ENCODE data around the gene CTSC. TPM values are rescaled to one million over a fixed set of nuclear protein-coding genes. Genes with fewer than 3 reads are reported as not detected.

Gene CTSC
- total RNA-seq, 5 donors from 2014 or later (not counting 1 experiment from before 2014, with no cell fraction given), result 42.7 to 64.5 (median 56.1) TPM

GRCh38 chr11:88301488-88302140 lies 35.9 kb downstream of the CTSC start:
- DNase-seq (peak in 14 of 35 experiments; percentile 0 to 56 (median 6)), ATAC-seq (replicated peaks in 1 of 4) (peak in 3 of 4 experiments; percentile 24 to 70 (median 52))
- Mint-ChIP-seq H3K4me1 (peaks cover 32 to 42% (median 37%) of the 10 kb centered on the region in 3 donors), H3K27me3 (no peaks in the 10 kb centered on the region), H3K27ac (peak overlapping the region; percentile 80 to 87), H3K36me3 (peaks cover 87% of the 10 kb centered on the region), H3K9me3 (no peaks in the 10 kb centered on the region), H3K4me3 (peak overlapping the region; percentile 36 to 65 (median 38))
- no peaks in the 10 kb centered on the region for H3K27me3 ChIP-seq (replicated peaks in 1 of 2; ENCODE audit: control insufficient read depth in 2 of 2, extremely low read depth in 1 of 2, insufficient read depth in 2 of 2, low read length in 1 of 2)
- H3K4me3 ChIP-seq (ENCODE audit: control insufficient read depth in 1 of 2, extremely low read depth in 1 of 2, low read length in 1 of 2), result no peak overlapping the region
- CTCF ChIA-PET, result no interaction called here
- POLR2A ChIA-PET, result interaction anchor here in 1 of 2 donors (0.6 kb wide), 1 partner anchor 112 kb away, joined by 6 read pairs; no protein-coding TSS in a partner anchor
- H3K36me3 ChIP-seq (ENCODE audit: control insufficient read depth in 2 of 2, extremely low read depth in 1 of 2, insufficient read depth in 1 of 2, low read length in 1 of 2), result peaks cover 0 to 52% of the 10 kb centered on the region in 2 donors
- peaks cover 0 to 13% of the 10 kb centered on the region in 2 experiments for H3K4me1 ChIP-seq (ENCODE audit: control insufficient read depth in 1 of 2, extremely low read depth in 1 of 2, insufficient read depth in 2 of 2, low read length in 2 of 2)
- H3K27ac ChIP-seq (ENCODE audit: low read length), result peak overlapping the region; percentile 27
- no peaks in the 10 kb centered on the region for H3K9me3 ChIP-seq
- 55% methylated on average over 4 of the region's 9 CpGs for WGBS (ENCODE audit: insufficient coverage)

GRCh38 chr11:88300888-88301487 lies 36.5 kb downstream of the CTSC start:
- ChIA-PET CTCF (no interaction called here), POLR2A (interaction anchor here in 1 of 2 donors (0.6 kb wide), 1 partner anchor 112 kb away, joined by 6 read pairs; no protein-coding TSS in a partner anchor)
- WGBS (ENCODE audit: insufficient coverage), result 88% methylated on average over 2 of the region's 3 CpGs
- H3K27me3 ChIP-seq (replicated peaks in 1 of 2; ENCODE audit: control insufficient read depth in 2 of 2, extremely low read depth in 1 of 2, insufficient read depth in 2 of 2, low read length in 1 of 2), result no peaks in the 10 kb centered on the region
- H3K27ac ChIP-seq (ENCODE audit: low read length), result peak overlapping the region; percentile 27
- H3K9me3 ChIP-seq, result no peaks in the 10 kb centered on the region
- H3K4me3 Mint-ChIP-seq, result peak overlapping the region; percentile 14 to 65 (median 38)
- peaks cover 85% of the 10 kb centered on the region for H3K36me3 Mint-ChIP-seq
- peaks cover 32 to 37% (median 35%) of the 10 kb centered on the region in 3 donors for H3K4me1 Mint-ChIP-seq
- ATAC-seq (replicated peaks in 1 of 4), result peak; percentile 31 to 58 (median 41)
- peaks cover 0 to 49% of the 10 kb centered on the region in 2 donors for H3K36me3 ChIP-seq (ENCODE audit: control insufficient read depth in 2 of 2, extremely low read depth in 1 of 2, insufficient read depth in 1 of 2, low read length in 1 of 2)
- peak in 1 of 35 experiments; percentile 41 for DNase-seq
- no peaks in the 10 kb centered on the region for H3K27me3 Mint-ChIP-seq
- peak overlapping the region; percentile 80 to 87 for H3K27ac Mint-ChIP-seq
- H3K4me3 ChIP-seq (ENCODE audit: control insufficient read depth in 1 of 2, extremely low read depth in 1 of 2, low read length in 1 of 2), result no peak overlapping the region
- peaks cover 0 to 13% of the 10 kb centered on the region in 2 experiments for H3K4me1 ChIP-seq (ENCODE audit: control insufficient read depth in 1 of 2, extremely low read depth in 1 of 2, insufficient read depth in 2 of 2, low read length in 2 of 2)
- H3K9me3 Mint-ChIP-seq, result no peaks in the 10 kb centered on the region

DNA sequence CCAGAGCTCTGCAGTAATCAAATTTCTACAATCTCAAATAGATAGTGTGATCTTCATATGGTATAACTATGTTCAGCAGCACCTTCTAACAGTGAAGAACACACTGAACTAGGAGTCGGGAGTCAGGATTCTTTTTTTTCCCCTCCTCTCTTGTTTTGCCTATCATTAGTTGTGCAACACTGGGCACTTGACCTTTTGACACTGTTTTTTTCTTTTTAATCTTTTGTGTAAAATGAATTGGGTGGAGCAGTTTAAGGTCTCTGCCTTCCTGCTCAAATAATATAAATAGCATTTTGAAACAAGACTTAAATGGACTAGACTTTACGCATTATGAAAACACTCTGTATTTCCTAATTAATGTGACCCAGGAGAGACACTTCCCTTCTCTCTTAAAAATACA lies 39.7 kb downstream of the CTSC start:
- Mint-ChIP-seq H3K27ac (no peak overlapping the region), H3K9me3 (no peaks in the 10 kb centered on the region), H3K4me1 (peaks cover 14 to 23% (median 18%) of the 10 kb centered on the region in 3 donors), H3K27me3 (no peaks in the 10 kb centered on the region), H3K36me3 (peaks cover 82% of the 10 kb centered on the region), H3K4me3 (no peak overlapping the region)
- CTCF ChIA-PET, result no interaction called here
- no peak overlapping the region for H3K4me3 ChIP-seq (ENCODE audit: control insufficient read depth in 1 of 2, extremely low read depth in 1 of 2, low read length in 1 of 2)
- no peak for ATAC-seq (replicated peaks in 1 of 4)
- peaks cover 5 to 52% of the 10 kb centered on the region in 2 donors for H3K36me3 ChIP-seq (ENCODE audit: control insufficient read depth in 2 of 2, extremely low read depth in 1 of 2, insufficient read depth in 1 of 2, low read length in 1 of 2)
- no peak for DNase-seq
- peaks cover 0 to 5% of the 10 kb centered on the region in 2 experiments for H3K4me1 ChIP-seq (ENCODE audit: control insufficient read depth in 1 of 2, extremely low read depth in 1 of 2, insufficient read depth in 2 of 2, low read length in 2 of 2)
- POLR2A ChIA-PET, result no interaction called here
- H3K27me3 ChIP-seq (replicated peaks in 1 of 2; ENCODE audit: control insufficient read depth in 2 of 2, extremely low read depth in 1 of 2, insufficient read depth in 2 of 2, low read length in 1 of 2), result no peaks in the 10 kb centered on the region
- no CpG with 5 or more reads among the region's 2 CpGs for WGBS (ENCODE audit: insufficient coverage)
- H3K27ac ChIP-seq (ENCODE audit: low read length), result no peak overlapping the region
- H3K9me3 ChIP-seq, result no peaks in the 10 kb centered on the region

DNA sequence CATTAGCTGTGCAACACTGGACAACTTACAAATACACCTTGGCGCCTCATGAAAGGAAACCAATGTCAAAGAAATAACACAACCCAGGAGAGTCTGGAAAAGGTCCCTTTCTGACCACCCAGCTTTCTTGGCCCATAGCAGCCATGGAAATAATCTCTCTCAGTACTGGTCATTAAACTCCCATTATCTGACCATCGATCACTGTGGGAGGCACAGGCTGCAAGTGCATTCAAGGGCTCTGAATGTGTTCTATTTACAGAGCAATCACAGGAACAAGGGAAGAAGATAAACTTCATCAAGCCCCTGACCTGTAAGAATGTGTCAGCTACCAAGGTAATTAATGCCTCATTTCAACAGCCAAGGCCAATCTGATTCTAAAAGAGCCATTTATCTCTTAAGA lies 40.1 kb downstream of the CTSC start:
- ChIA-PET POLR2A (no interaction called here), CTCF (no interaction called here)
- no peaks in the 10 kb centered on the region for H3K9me3 ChIP-seq
- no peaks in the 10 kb centered on the region for H3K27me3 ChIP-seq (replicated peaks in 1 of 2; ENCODE audit: control insufficient read depth in 2 of 2, extremely low read depth in 1 of 2, insufficient read depth in 2 of 2, low read length in 1 of 2)
- H3K27me3 Mint-ChIP-seq, result no peaks in the 10 kb centered on the region
- H3K36me3 Mint-ChIP-seq, result peaks cover 83% of the 10 kb centered on the region
- no peak overlapping the region for H3K4me3 ChIP-seq (ENCODE audit: control insufficient read depth in 1 of 2, extremely low read depth in 1 of 2, low read length in 1 of 2)
- H3K4me3 Mint-ChIP-seq, result no peak overlapping the region
- H3K4me1 Mint-ChIP-seq, result peaks cover 14 to 20% (median 15%) of the 10 kb centered on the region in 3 donors
- H3K4me1 ChIP-seq (ENCODE audit: control insufficient read depth in 1 of 2, extremely low read depth in 1 of 2, insufficient read depth in 2 of 2, low read length in 2 of 2), result peaks cover 0 to 5% of the 10 kb centered on the region in 2 experiments
- peaks cover 5 to 57% of the 10 kb centered on the region in 2 donors for H3K36me3 ChIP-seq (ENCODE audit: control insufficient read depth in 2 of 2, extremely low read depth in 1 of 2, insufficient read depth in 1 of 2, low read length in 1 of 2)
- ATAC-seq (replicated peaks in 1 of 4), result no peak
- no peak overlapping the region for H3K27ac Mint-ChIP-seq
- H3K9me3 Mint-ChIP-seq, result no peaks in the 10 kb centered on the region
- WGBS (ENCODE audit: insufficient coverage), result 100% methylated on average over 1 of the region's 2 CpGs
- no peak overlapping the region for H3K27ac ChIP-seq (ENCODE audit: low read length)
- no peak for DNase-seq

DNA sequence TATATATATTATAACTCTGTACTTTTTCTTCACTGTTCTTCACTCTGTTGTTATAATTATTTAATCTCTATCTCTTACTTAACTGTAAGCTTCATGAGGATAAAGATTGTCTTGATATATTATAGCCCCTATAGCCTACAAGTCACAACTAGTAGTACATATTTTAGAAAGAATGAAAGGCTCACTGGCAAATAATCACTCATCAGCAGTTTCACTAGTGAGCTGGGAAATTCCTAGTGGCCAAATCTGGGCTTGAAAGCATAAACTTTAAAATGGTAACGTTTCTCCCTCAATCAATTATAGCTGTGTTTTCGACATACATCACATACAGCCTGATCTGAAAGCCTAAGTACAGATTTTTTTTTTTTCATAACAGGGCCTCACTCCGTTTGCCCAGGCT lies 42.5 kb downstream of the CTSC start:
- H3K27ac Mint-ChIP-seq, result no peak overlapping the region
- H3K4me3 Mint-ChIP-seq, result no peak overlapping the region
- POLR2A ChIA-PET, result interaction anchor here (0.5 to 0.6 kb wide), 2 partner anchors 13 to 73 kb away, joined by 3 read pairs; no protein-coding TSS in a partner anchor
- peaks cover 5 to 56% of the 10 kb centered on the region in 2 donors for H3K36me3 ChIP-seq (ENCODE audit: control insufficient read depth in 2 of 2, extremely low read depth in 1 of 2, insufficient read depth in 1 of 2, low read length in 1 of 2)
- no peak overlapping the region for H3K27ac ChIP-seq (ENCODE audit: low read length)
- no peak for ATAC-seq (replicated peaks in 1 of 4)
- H3K4me1 Mint-ChIP-seq, result peaks cover 0 to 5% (median 0%) of the 10 kb centered on the region in 3 donors
- peaks cover 75% of the 10 kb centered on the region for H3K36me3 Mint-ChIP-seq
- WGBS (ENCODE audit: insufficient coverage), result 66% methylated on average over 3 of the region's 3 CpGs
- H3K9me3 ChIP-seq, result no peaks in the 10 kb centered on the region
- no peak for DNase-seq
- CTCF ChIA-PET, result no interaction called here
- no peaks in the 10 kb centered on the region for H3K27me3 Mint-ChIP-seq
- no peaks in the 10 kb centered on the region for H3K9me3 Mint-ChIP-seq
- no peak overlapping the region for H3K4me3 ChIP-seq (ENCODE audit: control insufficient read depth in 1 of 2, extremely low read depth in 1 of 2, low read length in 1 of 2)
- no peaks in the 10 kb centered on the region for H3K27me3 ChIP-seq (replicated peaks in 1 of 2; ENCODE audit: control insufficient read depth in 2 of 2, extremely low read depth in 1 of 2, insufficient read depth in 2 of 2, low read length in 1 of 2)
- no peaks in the 10 kb centered on the region for H3K4me1 ChIP-seq (ENCODE audit: control insufficient read depth in 1 of 2, extremely low read depth in 1 of 2, insufficient read depth in 2 of 2, low read length in 2 of 2)

- no peak overlapping the region for H3K4me3 Mint-ChIP-seq
- Histone ChIP-seq H3K27ac (ENCODE audit: low read length) (no peak overlapping the region), H3K4me1 (ENCODE audit: control insufficient read depth in 1 of 2, extremely low read depth in 1 of 2, insufficient read depth in 2 of 2, low read length in 2 of 2) (no peaks in the 10 kb centered on the region), H3K36me3 (ENCODE audit: control insufficient read depth in 2 of 2, extremely low read depth in 1 of 2, insufficient read depth in 1 of 2, low read length in 1 of 2) (peaks cover 5 to 51% of the 10 kb centered on the region in 2 donors), H3K4me3 (ENCODE audit: control insufficient read depth in 1 of 2, extremely low read depth in 1 of 2, low read length in 1 of 2) (no peak overlapping the region), H3K27me3 (replicated peaks in 1 of 2; ENCODE audit: control insufficient read depth in 2 of 2, extremely low read depth in 1 of 2, insufficient read depth in 2 of 2, low read length in 1 of 2) (no peaks in the 10 kb centered on the region), H3K9me3 (no peaks in the 10 kb centered on the region)
- H3K27me3 Mint-ChIP-seq, result no peaks in the 10 kb centered on the region
- WGBS (ENCODE audit: insufficient coverage), result 100% methylated on average over 2 of the region's 3 CpGs
- peaks cover 0 to 5% (median 0%) of the 10 kb centered on the region in 3 donors for H3K4me1 Mint-ChIP-seq
- H3K27ac Mint-ChIP-seq, result no peak overlapping the region
- H3K36me3 Mint-ChIP-seq, result peaks cover 76% of the 10 kb centered on the region
- POLR2A ChIA-PET, result no interaction called here
- H3K9me3 Mint-ChIP-seq, result no peaks in the 10 kb centered on the region
- DNase-seq (no peak), ATAC-seq (replicated peaks in 1 of 4) (no peak)
- CTCF ChIA-PET, result no interaction called here
These were observed 43.6 kb downstream of the CTSC start for GRCh38 chr11:88293931-88294330.
